Adipocyte (in vitro differentiated cells): ENCODE measurements around the gene LIPJ.
A peak's percentile ranks its signal among the peaks of the same experiment; 100 is the strongest.

Experiments
- DNase-seq: peaks from one replicate; pipeline ENCODE4 v3.0.0-alpha.2; 2015; ENCODE audit warnings: low read depth
- H3K27me3 ChIP-seq: replicated peaks from 2 replicates; pipeline ENCODE4 v1.7.0; 2013; ENCODE audit warnings: mild to moderate bottlenecking, low read length, moderate library complexity; ENCODE audit not compliant: control insufficient read depth, insufficient read depth
- H3K36me3 ChIP-seq: 2 replicates; pipeline ENCODE4 v1.7.0; 2013; ENCODE audit warnings: low read length, mild to moderate bottlenecking, moderate library complexity; ENCODE audit not compliant: control insufficient read depth, insufficient read depth, severe bottlenecking
- H3K4me1 ChIP-seq: 2 replicates; pipeline ENCODE4 v1.7.0; 2013; ENCODE audit warnings: mild to moderate bottlenecking, low read length, moderate library complexity; ENCODE audit not compliant: control insufficient read depth, insufficient read depth
- H3K4me3 ChIP-seq: 2 replicates; pipeline ENCODE4 v1.7.0; 2013; ENCODE audit warnings: mild to moderate bottlenecking, low read length, moderate library complexity
- H3K9ac ChIP-seq: 2 replicates; pipeline ENCODE4 v1.7.0; 2013; ENCODE audit warnings: mild to moderate bottlenecking, low read length, moderate library complexity
- H3K9me3 ChIP-seq: 2 replicates; pipeline ENCODE4 v1.7.0; 2013; ENCODE audit warnings: mild to moderate bottlenecking, low read length, moderate library complexity; ENCODE audit not compliant: control insufficient read depth

LIPJ gene

DNA sequence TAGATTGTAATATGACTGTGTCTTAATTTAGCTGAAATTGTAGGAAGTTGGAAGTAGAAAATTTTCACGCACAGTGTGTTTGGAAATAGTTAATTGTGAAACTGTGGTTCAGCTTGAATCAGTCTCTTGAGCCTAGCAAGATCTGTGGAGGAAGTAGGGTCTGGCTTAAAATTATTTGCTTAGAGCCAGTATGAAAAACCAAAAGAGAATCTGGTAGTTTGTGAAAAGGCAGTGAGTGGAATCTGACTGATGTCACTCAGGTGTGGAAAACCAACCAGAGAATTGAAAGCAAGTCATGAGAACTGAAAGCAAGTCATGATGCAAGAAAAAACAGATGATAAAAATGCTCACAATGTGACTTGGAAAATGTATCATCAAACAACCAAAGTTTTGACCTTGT lies 11.5 kb downstream of the LIPJ start:
- no peaks in the 10 kb centered on the region for H3K9me3 ChIP-seq
- DNase-seq, result no peak
- no peaks in the 10 kb centered on the region for H3K27me3 ChIP-seq
- no peaks in the 10 kb centered on the region for H3K4me1 ChIP-seq
- H3K36me3 ChIP-seq, result no peaks in the 10 kb centered on the region
- H3K4me3 ChIP-seq, result no peak overlapping the region
- no peak overlapping the region for H3K9ac ChIP-seq

- no peak for DNase-seq
- Histone ChIP-seq H3K4me3 (no peak overlapping the region), H3K36me3 (no peaks in the 10 kb centered on the region), H3K27me3 (no peaks in the 10 kb centered on the region), H3K9me3 (no peaks in the 10 kb centered on the region), H3K9ac (no peak overlapping the region), H3K4me1 (peaks cover 3% of the 10 kb centered on the region)
These were observed 21.6 kb downstream of the LIPJ start for GRCh38 chr10:88608052-88608732.

DNA sequence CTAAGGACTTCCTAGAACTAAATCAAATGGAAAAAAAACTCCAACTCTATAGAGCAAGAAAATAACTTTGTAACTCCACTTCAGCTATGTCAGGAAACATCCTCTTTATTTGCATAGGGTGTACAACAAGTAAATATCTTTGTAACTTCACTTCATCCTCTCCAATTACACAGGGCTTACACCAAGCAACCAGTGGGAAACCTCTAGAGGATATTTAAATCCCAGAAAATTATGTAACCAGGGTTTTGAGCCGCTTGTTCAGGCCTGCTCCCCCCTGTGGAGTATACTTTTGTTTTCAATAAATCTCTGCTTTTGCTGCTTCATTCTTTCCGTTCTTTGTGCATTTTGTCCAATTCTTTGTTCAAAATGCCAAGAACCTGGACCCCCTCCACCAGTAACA lies 22.2 kb downstream of the LIPJ start:
- Histone ChIP-seq H3K9ac (no peak overlapping the region), H3K27me3 (no peaks in the 10 kb centered on the region), H3K4me1 (peaks cover 3% of the 10 kb centered on the region), H3K9me3 (no peaks in the 10 kb centered on the region), H3K36me3 (no peaks in the 10 kb centered on the region), H3K4me3 (no peak overlapping the region)
- DNase-seq, result no peak

- no peaks in the 10 kb centered on the region for H3K27me3 ChIP-seq
- DNase-seq, result no peak
- H3K4me1 ChIP-seq, result peaks cover 27% of the 10 kb centered on the region
- H3K4me3 ChIP-seq, result no peak overlapping the region
- peaks cover 5% of the 10 kb centered on the region for H3K9me3 ChIP-seq
- no peaks in the 10 kb centered on the region for H3K36me3 ChIP-seq
- H3K9ac ChIP-seq, result no peak overlapping the region
These were observed 29.9 kb downstream of the LIPJ start for GRCh38 chr10:88616250-88616977.

- Histone ChIP-seq H3K4me1 (peaks cover 27% of the 10 kb centered on the region), H3K9ac (peak overlapping the region; percentile 26), H3K36me3 (no peaks in the 10 kb centered on the region), H3K4me3 (no peak overlapping the region), H3K9me3 (peaks cover 5% of the 10 kb centered on the region), H3K27me3 (no peaks in the 10 kb centered on the region)
- no peak for DNase-seq
These were observed 31.3 kb downstream of the LIPJ start for GRCh38 chr10:88617772-88618300.

DNA sequence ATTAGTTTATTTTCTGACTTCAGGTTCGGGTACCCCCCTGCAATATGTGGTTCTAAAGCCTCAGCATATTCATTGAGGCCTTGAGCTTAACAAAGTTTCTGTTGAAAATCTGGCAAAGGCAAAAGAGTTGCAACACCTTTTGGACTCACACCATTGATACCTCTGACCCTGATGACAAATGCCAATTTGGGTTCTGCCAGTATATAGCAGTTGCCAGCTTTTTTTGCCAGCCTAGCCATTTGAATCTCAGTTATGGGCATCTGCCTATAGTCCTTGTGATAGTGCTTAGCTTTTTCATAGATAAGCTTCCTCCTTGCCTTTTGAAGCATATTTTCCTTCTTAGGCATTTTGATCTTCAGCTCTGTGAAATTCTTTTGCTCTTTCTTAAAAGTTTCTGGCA lies 31.9 kb downstream of the LIPJ start:
- H3K9me3 ChIP-seq, result peaks cover 5% of the 10 kb centered on the region

DNA sequence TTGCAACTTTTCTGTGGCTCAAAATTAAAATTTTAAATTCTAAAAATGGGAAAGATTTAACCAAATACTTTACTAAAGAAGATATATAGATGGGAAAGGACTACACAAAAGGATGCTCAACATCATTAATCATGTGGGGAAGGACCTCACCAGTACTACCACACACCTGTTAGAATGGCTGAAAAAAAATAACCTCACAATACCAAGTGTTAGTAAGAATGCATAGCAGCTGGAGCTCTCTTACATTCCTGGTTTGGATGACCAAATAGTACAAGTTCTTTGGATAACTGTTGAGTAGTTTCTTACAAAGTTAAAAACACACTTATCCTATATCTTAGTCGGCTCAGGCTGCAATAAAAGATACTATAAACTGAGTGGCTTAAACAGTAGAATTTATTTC lies 33.9 kb downstream of the LIPJ start:
- no peak overlapping the region for H3K9ac ChIP-seq
- DNase-seq, result no peak
- H3K36me3 ChIP-seq, result no peaks in the 10 kb centered on the region
- peaks cover 5% of the 10 kb centered on the region for H3K9me3 ChIP-seq
- no peaks in the 10 kb centered on the region for H3K27me3 ChIP-seq
- H3K4me1 ChIP-seq, result peaks cover 43% of the 10 kb centered on the region
- H3K4me3 ChIP-seq, result no peak overlapping the region

More for the DNA sequence above, 31.9 kb downstream of the LIPJ start:
- Histone ChIP-seq H3K9ac (peak overlapping the region; percentile 26), H3K27me3 (no peaks in the 10 kb centered on the region), H3K4me3 (no peak overlapping the region), H3K36me3 (no peaks in the 10 kb centered on the region), H3K4me1 (peaks cover 32% of the 10 kb centered on the region)
- no peak for DNase-seq

GRCh38 chr10:88623835-88624234 lies 37.3 kb downstream of the LIPJ start:
- Histone ChIP-seq H3K9ac (no peak overlapping the region), H3K9me3 (peaks cover 5% of the 10 kb centered on the region), H3K4me3 (no peak overlapping the region), H3K27me3 (no peaks in the 10 kb centered on the region), H3K36me3 (no peaks in the 10 kb centered on the region), H3K4me1 (peaks cover 18% of the 10 kb centered on the region)
- no peak for DNase-seq

GRCh38 chr10:88624840-88625239 lies 38.3 kb downstream of the LIPJ start:
- H3K4me3 ChIP-seq, result no peak overlapping the region
- H3K9ac ChIP-seq, result no peak overlapping the region
- peaks cover 8% of the 10 kb centered on the region for H3K9me3 ChIP-seq
- H3K4me1 ChIP-seq, result peaks cover 16% of the 10 kb centered on the region
- no peak for DNase-seq
- no peaks in the 10 kb centered on the region for H3K27me3 ChIP-seq
- no peaks in the 10 kb centered on the region for H3K36me3 ChIP-seq

GRCh38 chr10:88640186-88640585 lies 53.6 kb downstream of the LIPJ start:
- no peak overlapping the region for H3K9ac ChIP-seq
- H3K9me3 ChIP-seq, result peaks cover 18% of the 10 kb centered on the region

GRCh38 chr10:88642209-88642608 lies 55.6 kb downstream of the LIPJ start:
- Histone ChIP-seq H3K9me3 (peaks cover 9% of the 10 kb centered on the region), H3K4me3 (no peak overlapping the region), H3K27me3 (no peaks in the 10 kb centered on the region), H3K9ac (no peak overlapping the region), H3K4me1 (peaks cover 8% of the 10 kb centered on the region), H3K36me3 (no peaks in the 10 kb centered on the region)
- DNase-seq, result no peak

More at GRCh38 chr10:88640186-88640585, 53.6 kb downstream of the LIPJ start:
- no peaks in the 10 kb centered on the region for H3K36me3 ChIP-seq
- no peaks in the 10 kb centered on the region for H3K27me3 ChIP-seq
- H3K4me1 ChIP-seq, result peaks cover 8% of the 10 kb centered on the region
- DNase-seq, result no peak
- H3K4me3 ChIP-seq, result no peak overlapping the region
